ENCODE measurements around the gene FAF1. TPM values are rescaled to one million over a fixed set of nuclear protein-coding genes. Genes with fewer than 3 reads are reported as not detected.

The FAF1 gene
- total RNA-seq, 4 donors from 2014 or later, result 32.3 to 51.4 (median 36.1) TPM

GRCh38 chr1:50481142-50481736, 478.8 kb downstream of the FAF1 start:
- DNase-seq (ENCODE audit: low spot score) (no peak), ATAC-seq (ENCODE audit: low FRiP score) (no peak)
- TF ChIP-seq, protein P1, sequence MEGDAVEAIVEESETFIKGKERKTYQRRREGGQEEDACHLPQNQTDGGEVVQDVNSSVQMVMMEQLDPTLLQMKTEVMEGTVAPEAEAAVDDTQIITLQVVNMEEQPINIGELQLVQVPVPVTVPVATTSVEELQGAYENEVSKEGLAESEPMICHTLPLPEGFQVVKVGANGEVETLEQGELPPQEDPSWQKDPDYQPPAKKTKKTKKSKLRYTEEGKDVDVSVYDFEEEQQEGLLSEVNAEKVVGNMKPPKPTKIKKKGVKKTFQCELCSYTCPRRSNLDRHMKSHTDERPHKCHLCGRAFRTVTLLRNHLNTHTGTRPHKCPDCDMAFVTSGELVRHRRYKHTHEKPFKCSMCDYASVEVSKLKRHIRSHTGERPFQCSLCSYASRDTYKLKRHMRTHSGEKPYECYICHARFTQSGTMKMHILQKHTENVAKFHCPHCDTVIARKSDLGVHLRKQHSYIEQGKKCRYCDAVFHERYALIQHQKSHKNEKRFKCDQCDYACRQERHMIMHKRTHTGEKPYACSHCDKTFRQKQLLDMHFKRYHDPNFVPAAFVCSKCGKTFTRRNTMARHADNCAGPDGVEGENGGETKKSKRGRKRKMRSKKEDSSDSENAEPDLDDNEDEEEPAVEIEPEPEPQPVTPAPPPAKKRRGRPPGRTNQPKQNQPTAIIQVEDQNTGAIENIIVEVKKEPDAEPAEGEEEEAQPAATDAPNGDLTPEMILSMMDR (IDR thresholded peaks at IDR 0.05), result no peak

- ATAC-seq (ENCODE audit: low FRiP score) (no peak), DNase-seq (ENCODE audit: low spot score) (no peak)
- TF ChIP-seq, protein P1 (IDR thresholded peaks at IDR 0.05), result no peak
Measured at GRCh38 chr1:50476800-50477199, 483.3 kb downstream of the FAF1 start.

DNA sequence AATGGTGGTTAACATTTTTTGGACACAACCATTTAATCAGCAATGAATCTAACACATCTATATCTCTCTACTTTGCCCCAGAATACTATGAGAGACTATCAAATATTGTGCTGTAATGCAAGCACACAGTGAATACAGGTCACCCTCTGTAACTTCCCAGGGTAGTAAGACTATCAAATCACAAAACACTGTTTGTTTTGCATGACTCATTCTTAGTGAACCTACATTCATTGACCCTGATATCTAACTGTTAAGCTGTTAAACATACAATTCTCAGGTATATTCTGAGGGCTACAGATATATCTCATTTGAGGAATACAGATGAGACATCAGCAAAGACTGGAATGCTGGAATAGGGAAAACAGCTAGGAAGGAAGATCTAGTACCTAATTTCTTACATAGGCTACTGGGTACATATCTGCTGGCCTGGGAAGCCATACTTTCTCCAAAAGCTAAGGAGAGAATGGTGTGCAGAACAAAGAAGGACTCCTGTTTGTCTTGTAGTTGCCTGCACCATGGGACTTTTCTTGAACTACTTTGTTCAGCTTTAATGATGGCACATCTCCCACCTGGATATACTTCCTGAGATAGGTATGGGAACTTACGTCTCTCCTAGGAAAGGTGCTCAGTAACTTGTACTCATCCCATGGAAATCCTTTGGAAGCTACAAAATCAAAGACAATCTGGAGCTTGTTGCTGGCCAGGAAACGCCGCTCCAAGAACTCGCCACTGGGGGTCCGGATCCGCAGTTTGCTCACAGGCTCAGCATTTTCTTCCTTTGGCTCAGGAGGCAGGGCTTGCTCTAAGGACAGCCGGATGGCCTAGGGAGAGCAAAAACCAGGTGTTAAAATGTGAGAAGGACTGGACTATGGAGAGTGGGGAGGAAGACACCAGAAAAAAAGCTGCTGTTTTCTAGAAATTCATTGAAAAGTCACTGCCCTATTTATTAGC, 484.9 kb downstream of the FAF1 start:
- no peak for ATAC-seq (ENCODE audit: low FRiP score)
- TF ChIP-seq, protein P1 (IDR thresholded peaks at IDR 0.05), result no peak
- DNase-seq (ENCODE audit: low spot score), result no peak

DNA sequence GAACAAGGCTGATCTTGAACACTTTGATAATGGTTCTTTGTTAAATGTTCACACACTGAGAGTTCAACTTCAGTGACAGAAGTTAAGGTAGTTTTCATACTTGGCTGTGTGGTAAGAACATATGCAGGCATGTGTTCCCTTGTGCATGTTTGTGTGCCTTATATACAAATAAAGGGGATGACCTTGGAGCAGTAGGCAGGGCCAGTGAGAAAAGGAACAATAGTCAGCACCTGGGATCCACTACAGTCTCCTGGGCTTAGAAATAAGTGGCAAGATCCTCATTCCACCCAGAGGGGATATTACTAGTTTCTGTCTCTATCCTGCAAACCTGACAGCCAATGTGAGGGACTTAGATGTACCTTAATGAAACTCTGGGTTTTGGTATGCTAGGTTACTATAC, 486.6 kb downstream of the FAF1 start:
- TF ChIP-seq, protein P1 (IDR thresholded peaks at IDR 0.05), result no peak

DNA sequence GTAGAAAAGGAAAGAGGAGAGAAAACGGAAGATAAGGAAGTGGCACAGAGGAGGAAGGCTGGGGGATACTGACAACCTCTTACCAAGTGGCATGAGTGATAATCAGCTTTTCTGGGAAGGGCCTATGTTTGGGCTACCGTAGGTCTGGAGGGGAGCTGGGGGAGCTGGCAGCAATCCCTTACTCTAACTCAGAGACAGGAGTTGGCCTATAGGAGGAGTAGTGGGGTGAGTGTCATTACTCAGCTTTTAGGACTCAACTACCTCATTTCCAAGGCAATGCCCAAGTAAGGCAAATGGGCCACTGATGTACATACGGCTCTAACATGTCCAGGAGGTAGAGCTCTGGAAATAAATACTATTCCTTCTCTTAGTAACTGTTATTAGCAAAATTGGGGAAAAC, 488.1 kb downstream of the FAF1 start:
- ATAC-seq (ENCODE audit: low FRiP score), result no peak
- TF ChIP-seq, protein P1 (IDR thresholded peaks at IDR 0.05), result no peak
- DNase-seq (ENCODE audit: low spot score), result no peak

More for the DNA sequence above, 486.6 kb downstream of the FAF1 start:
- DNase-seq (ENCODE audit: low spot score), result no peak
- no peak for ATAC-seq (ENCODE audit: low FRiP score)

GRCh38 chr1:50462964-50463363, 497.1 kb downstream of the FAF1 start:
- ATAC-seq (ENCODE audit: low FRiP score) (no peak), DNase-seq (ENCODE audit: low spot score) (no peak)
- TF ChIP-seq, protein P1 (IDR thresholded peaks at IDR 0.05), result no peak
